Activated T-cell treated with anti-CD3 and anti-CD28 coated beads for 4 hours (primary cell): ENCODE results near the gene TYK2.

ENCODE experiments used
- DNase-seq: peaks from one replicate; pipeline ENCODE4 v3.0.0-alpha.2; 2020

TYK2 gene

GRCh38 chr19:10332965-10333757 lies 47.2 kb downstream of the TYK2 start, which contains the start of gene RAVER1:
Gene RAVER1 (minus strand): TSS chr19:10333529. CDS start chr19:10333507, 22 bp downstream.
- peak; percentile 96 for DNase-seq

GRCh38 chr19:10332158-10332964 lies 48.0 kb downstream of the TYK2 start:
- DNase-seq: no peak

- no peak for DNase-seq
These were observed 50.8 kb downstream of the TYK2 start for GRCh38 chr19:10329555-10329954.

GRCh38 chr19:10328558-10329429 lies 51.6 kb downstream of the TYK2 start:
- no peak for DNase-seq

- no peak for DNase-seq
These were observed 52.6 kb downstream of the TYK2 start for GRCh38 chr19:10327793-10328192.

- DNase-seq: no peak
These were observed 54.6 kb downstream of the TYK2 start for GRCh38 chr19:10325732-10326131.

- no peak for DNase-seq
These were observed 58.2 kb downstream of the TYK2 start for GRCh38 chr19:10321874-10322835.

- DNase-seq: no peak
These were observed 59.0 kb downstream of the TYK2 start for GRCh38 chr19:10321417-10321797.

- no peak for DNase-seq
These were observed 59.6 kb downstream of the TYK2 start for GRCh38 chr19:10320602-10321416.

- DNase-seq: no peak
These were observed 61.3 kb downstream of the TYK2 start for GRCh38 chr19:10318807-10319682.

GRCh38 chr19:10317857-10318462 lies 62.4 kb downstream of the TYK2 start:
- DNase-seq: no peak

- no peak for DNase-seq
These were observed 63.1 kb downstream of the TYK2 start for GRCh38 chr19:10317045-10317856.

- DNase-seq: no peak
These were observed 63.9 kb downstream of the TYK2 start for GRCh38 chr19:10316229-10317044.

- peak; percentile 93 for DNase-seq
These were observed 64.8 kb downstream of the TYK2 start, which contains the start of gene FDX2 for GRCh38 chr19:10315335-10316214. Gene FDX2 (minus strand): TSS chr19:10316015. CDS start chr19:10315996, 19 bp downstream.

- DNase-seq: no peak
These were observed 70.9 kb downstream of the TYK2 start, which contains the start of gene ZGLP1 for GRCh38 chr19:10309423-10309822. Gene ZGLP1 (minus strand): TSS chr19:10309815.

- no peak for DNase-seq
These were observed 74.0 kb downstream of the TYK2 start for GRCh38 chr19:10306327-10306726.
